ENCODE data around the gene ALK. TPM values are rescaled to one million over a fixed set of nuclear protein-coding genes. Genes with fewer than 3 reads are reported as not detected.

Gene ALK
- polyA plus RNA-seq, 3 donors = not detected

- DNase-seq = no peak
- intact Hi-C loops (cut with micrococcal nuclease) = no loop called here
- Histone ChIP-seq H3K4me1 (ENCODE audit: control insufficient read depth in 1 of 2, insufficient read depth in 2 of 2, low read length in 2 of 2) (peaks cover 0 to 3% of the 10 kb centered on the region in 2 donors), H4K20me1 (ENCODE audit: insufficient read depth, low read length) (no peaks in the 10 kb centered on the region), H3K9me3 (replicated peaks in 1 of 2; ENCODE audit: control insufficient read depth in 1 of 2, insufficient read depth in 1 of 2, low read length in 2 of 2) (no peaks in the 10 kb centered on the region), H3K27ac (ENCODE audit: low read depth in 1 of 2, low read length in 2 of 2) (no peak overlapping the region), H3K4me3 (replicated peaks in 1 of 3; ENCODE audit: low read depth in 2 of 3, low read length in 3 of 3) (no peak overlapping the region), H3K4me2 (replicated peaks; ENCODE audit: extremely low read depth, low read length, poor library complexity, severe bottlenecking) (no peak overlapping the region), H3K79me2 (ENCODE audit: insufficient read depth, low read length) (no peaks in the 10 kb centered on the region), H3K9ac (ENCODE audit: insufficient read depth, low read length, poor library complexity, severe bottlenecking) (no peak overlapping the region), H2AFZ (ENCODE audit: insufficient read depth, low read depth, low read length, poor library complexity, severe bottlenecking) (no peak overlapping the region), H3K27me3 (ENCODE audit: control insufficient read depth in 2 of 2, insufficient read depth in 2 of 2, low read length in 2 of 2) (no peaks in the 10 kb centered on the region), H3K36me3 (replicated peaks in 1 of 2; ENCODE audit: control insufficient read depth in 1 of 2, insufficient read depth in 2 of 2, low read length in 2 of 2) (no peaks in the 10 kb centered on the region)
- no peak overlapping the region for H3K27ac Mint-ChIP-seq
- peaks cover 0 to 1% (median under 1%) of the 10 kb centered on the region in 3 donors for H3K27me3 Mint-ChIP-seq (ENCODE audit: low read depth in 3 of 3)
- no peak for TF ChIP-seq CTCF (IDR thresholded peaks at IDR 0.05)
- H3K9me3 Mint-ChIP-seq = peaks cover 0 to 5% (median 0%) of the 10 kb centered on the region in 7 donors
- no peak overlapping the region for H3K4me3 Mint-ChIP-seq
- H3K36me3 Mint-ChIP-seq = no peaks in the 10 kb centered on the region
- peaks cover 4% of the 10 kb centered on the region for H3K4me1 Mint-ChIP-seq
- no CpG with 5 or more reads among the region's 3 CpGs for WGBS (ENCODE audit: insufficient coverage)
Observed at GRCh38 chr2:29601872-29602271, 319.5 kb downstream of the ALK start.

GRCh38 chr2:29601321-29601720, 320.1 kb downstream of the ALK start:
- Histone ChIP-seq H3K9me3 (replicated peaks in 1 of 2; ENCODE audit: control insufficient read depth in 1 of 2, insufficient read depth in 1 of 2, low read length in 2 of 2) (no peaks in the 10 kb centered on the region), H4K20me1 (ENCODE audit: insufficient read depth, low read length) (no peaks in the 10 kb centered on the region), H3K27me3 (ENCODE audit: control insufficient read depth in 2 of 2, insufficient read depth in 2 of 2, low read length in 2 of 2) (no peaks in the 10 kb centered on the region), H3K4me2 (replicated peaks; ENCODE audit: extremely low read depth, low read length, poor library complexity, severe bottlenecking) (no peak overlapping the region), H3K27ac (ENCODE audit: low read depth in 1 of 2, low read length in 2 of 2) (no peak overlapping the region), H2AFZ (ENCODE audit: insufficient read depth, low read depth, low read length, poor library complexity, severe bottlenecking) (no peak overlapping the region), H3K4me1 (ENCODE audit: control insufficient read depth in 1 of 2, insufficient read depth in 2 of 2, low read length in 2 of 2) (no peaks in the 10 kb centered on the region), H3K9ac (ENCODE audit: insufficient read depth, low read length, poor library complexity, severe bottlenecking) (no peak overlapping the region), H3K79me2 (ENCODE audit: insufficient read depth, low read length) (no peaks in the 10 kb centered on the region), H3K36me3 (replicated peaks in 1 of 2; ENCODE audit: control insufficient read depth in 1 of 2, insufficient read depth in 2 of 2, low read length in 2 of 2) (no peaks in the 10 kb centered on the region), H3K4me3 (replicated peaks in 1 of 3; ENCODE audit: low read depth in 2 of 3, low read length in 3 of 3) (no peak overlapping the region)
- Mint-ChIP-seq H3K27ac (no peak overlapping the region), H3K4me3 (no peak overlapping the region), H3K36me3 (no peaks in the 10 kb centered on the region), H3K9me3 (peaks cover 0 to 5% (median 0%) of the 10 kb centered on the region in 7 donors), H3K4me1 (peaks cover 2% of the 10 kb centered on the region), H3K27me3 (ENCODE audit: low read depth in 3 of 3) (peaks cover 0 to 3% (median 3%) of the 10 kb centered on the region in 3 donors)
- no peak for DNase-seq
- intact Hi-C loops (cut with micrococcal nuclease) = no loop called here
- 91% methylated on average over 4 of the region's 5 CpGs for WGBS (ENCODE audit: insufficient coverage)
- TF ChIP-seq CTCF (IDR thresholded peaks at IDR 0.05) = no peak

All from CD14-positive monocyte (primary cell).